ENCODE data around the gene EIF3L. TPM values are rescaled to one million over a fixed set of nuclear protein-coding genes. Genes with fewer than 3 reads are reported as not detected.

EIF3L gene
- polyA plus RNA-seq, 1 donor = 644 TPM

- Histone ChIP-seq H3K4me1 (ENCODE audit: control insufficient read depth, insufficient read depth, low read length) (peaks cover 11% of the 10 kb centered on the region), H3K9me3 (ENCODE audit: control insufficient read depth, low read depth, low read length) (peaks cover 4% of the 10 kb centered on the region), H3K27me3 (ENCODE audit: control insufficient read depth, insufficient read depth, low read length) (peaks cover 28% of the 10 kb centered on the region), H3K36me3 (ENCODE audit: control insufficient read depth, insufficient read depth, low read length) (peaks cover 13% of the 10 kb centered on the region), H3K4me3 (ENCODE audit: low read length) (no peak overlapping the region), H3K27ac (ENCODE audit: low read length) (no peak overlapping the region)
- no peak for DNase-seq
- no CpG with 5 or more reads among the region's 23 CpGs for WGBS (ENCODE audit: insufficient coverage, low lambda C conversion rate)
Observed at GRCh38 chr22:37816543-37817180, 32.6 kb upstream of the EIF3L start.

GRCh38 chr22:37817705-37818408 lies 31.4 kb upstream of the EIF3L start:
- peaks cover 39% of the 10 kb centered on the region for H3K27me3 ChIP-seq (ENCODE audit: control insufficient read depth, insufficient read depth, low read length)
- peak; percentile 73 to 76 for DNase-seq
- peaks cover 13% of the 10 kb centered on the region for H3K36me3 ChIP-seq (ENCODE audit: control insufficient read depth, insufficient read depth, low read length)
- no peak overlapping the region for H3K27ac ChIP-seq (ENCODE audit: low read length)
- H3K4me1 ChIP-seq (ENCODE audit: control insufficient read depth, insufficient read depth, low read length) = peaks cover 11% of the 10 kb centered on the region
- H3K9me3 ChIP-seq (ENCODE audit: control insufficient read depth, low read depth, low read length) = peaks cover 4% of the 10 kb centered on the region
- H3K4me3 ChIP-seq (ENCODE audit: low read length) = peak overlapping the region; percentile 36
- WGBS (ENCODE audit: insufficient coverage, low lambda C conversion rate) = no CpG with 5 or more reads among the region's 29 CpGs

- Histone ChIP-seq H3K36me3 (ENCODE audit: control insufficient read depth, insufficient read depth, low read length) (peaks cover 13% of the 10 kb centered on the region), H3K27ac (ENCODE audit: low read length) (no peak overlapping the region), H3K9me3 (ENCODE audit: control insufficient read depth, low read depth, low read length) (peaks cover 4% of the 10 kb centered on the region), H3K4me3 (ENCODE audit: low read length) (peak overlapping the region; percentile 26), H3K4me1 (ENCODE audit: control insufficient read depth, insufficient read depth, low read length) (peaks cover 11% of the 10 kb centered on the region), H3K27me3 (ENCODE audit: control insufficient read depth, insufficient read depth, low read length) (peaks cover 46% of the 10 kb centered on the region)
- no CpG with 5 or more reads among the region's 68 CpGs for WGBS (ENCODE audit: insufficient coverage, low lambda C conversion rate)
- peak; percentile 33 to 76 for DNase-seq
Observed at GRCh38 chr22:37818409-37819104, 30.7 kb upstream of the EIF3L start.

- peaks cover 11% of the 10 kb centered on the region for H3K4me1 ChIP-seq (ENCODE audit: control insufficient read depth, insufficient read depth, low read length)
- peaks cover 4% of the 10 kb centered on the region for H3K9me3 ChIP-seq (ENCODE audit: control insufficient read depth, low read depth, low read length)
- WGBS (ENCODE audit: insufficient coverage, low lambda C conversion rate) = no CpG with 5 or more reads among the region's 14 CpGs
- H3K27me3 ChIP-seq (ENCODE audit: control insufficient read depth, insufficient read depth, low read length) = peaks cover 50% of the 10 kb centered on the region
- no peak for DNase-seq
- peaks cover 13% of the 10 kb centered on the region for H3K36me3 ChIP-seq (ENCODE audit: control insufficient read depth, insufficient read depth, low read length)
- peak overlapping the region; percentile 26 for H3K4me3 ChIP-seq (ENCODE audit: low read length)
- H3K27ac ChIP-seq (ENCODE audit: low read length) = no peak overlapping the region
Observed at GRCh38 chr22:37819105-37819433, 30.1 kb upstream of the EIF3L start.

- Histone ChIP-seq H3K27ac (ENCODE audit: low read length) (no peak overlapping the region), H3K4me1 (ENCODE audit: control insufficient read depth, insufficient read depth, low read length) (peaks cover 11% of the 10 kb centered on the region), H3K9me3 (ENCODE audit: control insufficient read depth, low read depth, low read length) (peaks cover 4% of the 10 kb centered on the region), H3K4me3 (ENCODE audit: low read length) (no peak overlapping the region), H3K36me3 (ENCODE audit: control insufficient read depth, insufficient read depth, low read length) (peaks cover 6% of the 10 kb centered on the region), H3K27me3 (ENCODE audit: control insufficient read depth, insufficient read depth, low read length) (peaks cover 55% of the 10 kb centered on the region)
- DNase-seq = no peak
- 60% methylated on average over 1 of the region's 5 CpGs for WGBS (ENCODE audit: insufficient coverage, low lambda C conversion rate)
Observed at GRCh38 chr22:37820350-37820749, 28.9 kb upstream of the EIF3L start.

GRCh38 chr22:37822079-37822833 lies 27.0 kb upstream of the EIF3L start:
- Histone ChIP-seq H3K4me1 (ENCODE audit: control insufficient read depth, insufficient read depth, low read length) (peaks cover 11% of the 10 kb centered on the region), H3K27me3 (ENCODE audit: control insufficient read depth, insufficient read depth, low read length) (peaks cover 58% of the 10 kb centered on the region), H3K4me3 (ENCODE audit: low read length) (no peak overlapping the region), H3K36me3 (ENCODE audit: control insufficient read depth, insufficient read depth, low read length) (no peaks in the 10 kb centered on the region), H3K9me3 (ENCODE audit: control insufficient read depth, low read depth, low read length) (peaks cover 4% of the 10 kb centered on the region), H3K27ac (ENCODE audit: low read length) (no peak overlapping the region)
- no peak for DNase-seq
- no CpG with 5 or more reads among the region's 8 CpGs for WGBS (ENCODE audit: insufficient coverage, low lambda C conversion rate)

- peaks cover 56% of the 10 kb centered on the region for H3K27me3 ChIP-seq (ENCODE audit: control insufficient read depth, insufficient read depth, low read length)
- no CpG with 5 or more reads among the region's 21 CpGs for WGBS (ENCODE audit: insufficient coverage, low lambda C conversion rate)
Observed at GRCh38 chr22:37823134-37823985, 25.9 kb upstream of the EIF3L start, which contains the start of gene GALR3. TSS of gene GALR3 (plus strand) at chr22:37823382. CDS start at chr22:37823407, 25 bp downstream.

GRCh38 chr22:37824674-37825641 lies 24.3 kb upstream of the EIF3L start:
- no CpG with 5 or more reads among the region's 135 CpGs for WGBS (ENCODE audit: insufficient coverage, low lambda C conversion rate)
- peak in 1 of 2 donors; percentile 62 for DNase-seq
- Histone ChIP-seq H3K27me3 (ENCODE audit: control insufficient read depth, insufficient read depth, low read length) (peaks cover 42% of the 10 kb centered on the region), H3K27ac (ENCODE audit: low read length) (no peak overlapping the region), H3K36me3 (ENCODE audit: control insufficient read depth, insufficient read depth, low read length) (peaks cover 13% of the 10 kb centered on the region), H3K9me3 (ENCODE audit: control insufficient read depth, low read depth, low read length) (no peaks in the 10 kb centered on the region), H3K4me1 (ENCODE audit: control insufficient read depth, insufficient read depth, low read length) (no peaks in the 10 kb centered on the region), H3K4me3 (ENCODE audit: low read length) (no peak overlapping the region)

More at GRCh38 chr22:37823134-37823985, 25.9 kb upstream of the EIF3L start, which contains the start of gene GALR3:
- DNase-seq = no peak
- Histone ChIP-seq H3K36me3 (ENCODE audit: control insufficient read depth, insufficient read depth, low read length) (peaks cover 3% of the 10 kb centered on the region), H3K9me3 (ENCODE audit: control insufficient read depth, low read depth, low read length) (peaks cover 4% of the 10 kb centered on the region), H3K4me3 (ENCODE audit: low read length) (no peak within 1 kb of the TSS), H3K4me1 (ENCODE audit: control insufficient read depth, insufficient read depth, low read length) (peaks cover 6% of the 10 kb centered on the region), H3K27ac (ENCODE audit: low read length) (no peak within 1 kb of the TSS)

GRCh38 chr22:37827056-37827455 lies 22.2 kb upstream of the EIF3L start:
- H3K27me3 ChIP-seq (ENCODE audit: control insufficient read depth, insufficient read depth, low read length) = peaks cover 27% of the 10 kb centered on the region
- no peaks in the 10 kb centered on the region for H3K9me3 ChIP-seq (ENCODE audit: control insufficient read depth, low read depth, low read length)
- no CpG with 5 or more reads among the region's 9 CpGs for WGBS (ENCODE audit: insufficient coverage, low lambda C conversion rate)
- H3K4me1 ChIP-seq (ENCODE audit: control insufficient read depth, insufficient read depth, low read length) = no peaks in the 10 kb centered on the region
- no peak for DNase-seq
- H3K27ac ChIP-seq (ENCODE audit: low read length) = no peak overlapping the region
- H3K36me3 ChIP-seq (ENCODE audit: control insufficient read depth, insufficient read depth, low read length) = peaks cover 34% of the 10 kb centered on the region
- no peak overlapping the region for H3K4me3 ChIP-seq (ENCODE audit: low read length)
